SU-DHL-6 (cell line): ENCODE data around the gene SHROOM2.

Source experiments
- H2AFZ ChIP-seq: fragments of 200-600 bp; sonication (generic); 2 replicates; pipeline ENCODE4 v1.6.1; 2014; ENCODE audit warnings: low read depth, mild to moderate bottlenecking, moderate library complexity, mixed read lengths, antibody characterized with exemption, low read length; ENCODE audit not compliant: severe bottlenecking
- H3F3A ChIP-seq: fragments of 200-600 bp; shearing (Covaris generic); 2 replicates; pipeline ENCODE4 v1.6.0; 2016; ENCODE audit warnings: antibody characterized with exemption, mild to moderate bottlenecking; ENCODE audit not compliant: insufficient read depth
- H3K27ac ChIP-seq: fragments of 200-600 bp; sonication (generic); 2 replicates; pipeline ENCODE4 v1.5.1; 2016; ENCODE audit warnings: low read depth, mild to moderate bottlenecking, low read length, moderate library complexity, mixed read lengths
- H3K27me3 ChIP-seq: fragments of 200-600 bp; sonication (generic), shearing (Covaris generic); 2 replicates; pipeline ENCODE4 v1.6.0; 2014; ENCODE audit warnings: mild to moderate bottlenecking, low read length
- H3K36me3 ChIP-seq: fragments of 200-600 bp; sonication (generic); 2 replicates; pipeline ENCODE4 v1.6.1; 2014; ENCODE audit warnings: mild to moderate bottlenecking, low read length, mixed read lengths
- H3K4me2 ChIP-seq: fragments of 300-600, 200-600 bp; shearing (Covaris generic), sonication (generic); 2 replicates; pipeline ENCODE4 v1.6.0; 2014; ENCODE audit warnings: low read length, low read depth, mild to moderate bottlenecking; ENCODE audit not compliant: poor library complexity, severe bottlenecking
- H3K4me3 ChIP-seq: fragments of 200-600 bp; sonication (generic); 2 replicates; pipeline ENCODE4 v1.5.1; 2014; ENCODE audit warnings: antibody characterized with exemption, low read length, mild to moderate bottlenecking, mixed read lengths; ENCODE audit not compliant: insufficient read depth, poor library complexity, severe bottlenecking
- H3K79me2 ChIP-seq: fragments of 200-600 bp; sonication (generic); 2 replicates; pipeline ENCODE4 v1.6.1; 2014; ENCODE audit warnings: mild to moderate bottlenecking, low read length, moderate library complexity; ENCODE audit not compliant: insufficient read depth
- H3K9ac ChIP-seq: fragments of 200-600 bp; sonication (generic); 2 replicates; pipeline ENCODE4 v1.7.0; 2014; ENCODE audit warnings: mild to moderate bottlenecking, low read length
- H3K9me2 ChIP-seq: fragments of 200-600 bp; sonication (generic); replicated peaks from 2 replicates; pipeline ENCODE4 v1.6.1; 2014; ENCODE audit warnings: low read length; ENCODE audit not compliant: insufficient read depth
- H3K9me3 ChIP-seq: fragments of 200-600 bp; sonication (generic); 2 replicates; pipeline ENCODE4 v1.6.1; 2014; ENCODE audit warnings: low read length, mixed read lengths; ENCODE audit not compliant: insufficient read depth
- H4K20me1 ChIP-seq: fragments of 200-600 bp; sonication (generic); 2 replicates; pipeline ENCODE4 v1.6.1; 2014; ENCODE audit warnings: low read depth, mild to moderate bottlenecking, antibody characterized with exemption, low read length, moderate library complexity, mixed read lengths
- EZH2phosphoT487 ChIP-seq: fragments of 200-600 bp; sonication (generic), shearing (Covaris generic); conservative IDR thresholded peaks from 2 replicates; pipeline ENCODE4 v1.6.1; 2018; ENCODE audit warnings: mild to moderate bottlenecking, antibody characterized with exemption, low read length, moderate library complexity, mixed read lengths
- TF ChIP-seq, protein P1 (sequence below): fragments of 200-600 bp; sonication (generic); IDR thresholded peaks from one replicate; pipeline ENCODE4 v1.5.1; 2017; ENCODE audit warnings: antibody characterized with exemption, mild to moderate bottlenecking, low read length, moderate library complexity; ENCODE audit not compliant: insufficient read depth, poor library complexity, severe bottlenecking

The SHROOM2 gene

GRCh38 chrX:9864011-9864410 lies 77.8 kb downstream of the SHROOM2 start:
- no peaks in the 10 kb centered on the region for H3K27me3 ChIP-seq
- H3K27ac ChIP-seq, result no peak overlapping the region
- H3K4me3 ChIP-seq, result no peak overlapping the region
- no peaks in the 10 kb centered on the region for H3K9me3 ChIP-seq
- H4K20me1 ChIP-seq, result no peaks in the 10 kb centered on the region
- no peaks in the 10 kb centered on the region for H3K36me3 ChIP-seq
- H3K9me2 ChIP-seq, result no peaks in the 10 kb centered on the region
- no peak overlapping the region for H3K4me2 ChIP-seq
- H3F3A ChIP-seq, result no peaks in the 10 kb centered on the region
- H2AFZ ChIP-seq, result no peak overlapping the region
- H3K9ac ChIP-seq, result no peak overlapping the region
- no peaks in the 10 kb centered on the region for H3K79me2 ChIP-seq
- TF ChIP-seq, protein P1, sequence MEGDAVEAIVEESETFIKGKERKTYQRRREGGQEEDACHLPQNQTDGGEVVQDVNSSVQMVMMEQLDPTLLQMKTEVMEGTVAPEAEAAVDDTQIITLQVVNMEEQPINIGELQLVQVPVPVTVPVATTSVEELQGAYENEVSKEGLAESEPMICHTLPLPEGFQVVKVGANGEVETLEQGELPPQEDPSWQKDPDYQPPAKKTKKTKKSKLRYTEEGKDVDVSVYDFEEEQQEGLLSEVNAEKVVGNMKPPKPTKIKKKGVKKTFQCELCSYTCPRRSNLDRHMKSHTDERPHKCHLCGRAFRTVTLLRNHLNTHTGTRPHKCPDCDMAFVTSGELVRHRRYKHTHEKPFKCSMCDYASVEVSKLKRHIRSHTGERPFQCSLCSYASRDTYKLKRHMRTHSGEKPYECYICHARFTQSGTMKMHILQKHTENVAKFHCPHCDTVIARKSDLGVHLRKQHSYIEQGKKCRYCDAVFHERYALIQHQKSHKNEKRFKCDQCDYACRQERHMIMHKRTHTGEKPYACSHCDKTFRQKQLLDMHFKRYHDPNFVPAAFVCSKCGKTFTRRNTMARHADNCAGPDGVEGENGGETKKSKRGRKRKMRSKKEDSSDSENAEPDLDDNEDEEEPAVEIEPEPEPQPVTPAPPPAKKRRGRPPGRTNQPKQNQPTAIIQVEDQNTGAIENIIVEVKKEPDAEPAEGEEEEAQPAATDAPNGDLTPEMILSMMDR, result no peak
- no peak for TF ChIP-seq EZH2phosphoT487

GRCh38 chrX:9865804-9866472 lies 79.7 kb downstream of the SHROOM2 start:
- no peak overlapping the region for H3K9ac ChIP-seq
- no peak overlapping the region for H3K4me3 ChIP-seq
- H3K79me2 ChIP-seq, result no peaks in the 10 kb centered on the region
- H4K20me1 ChIP-seq, result no peaks in the 10 kb centered on the region
- H3K36me3 ChIP-seq, result no peaks in the 10 kb centered on the region
- no peak overlapping the region for H3K27ac ChIP-seq
- no peaks in the 10 kb centered on the region for H3K9me2 ChIP-seq
- H3F3A ChIP-seq, result no peaks in the 10 kb centered on the region
- H2AFZ ChIP-seq, result no peak overlapping the region
- TF ChIP-seq, protein P1, result no peak
- TF ChIP-seq EZH2phosphoT487, result no peak
- H3K9me3 ChIP-seq, result no peaks in the 10 kb centered on the region
- H3K27me3 ChIP-seq, result no peaks in the 10 kb centered on the region
- H3K4me2 ChIP-seq, result no peak overlapping the region

- Histone ChIP-seq H3K9ac (no peak overlapping the region), H3F3A (no peaks in the 10 kb centered on the region), H3K79me2 (no peaks in the 10 kb centered on the region), H4K20me1 (no peaks in the 10 kb centered on the region), H3K36me3 (no peaks in the 10 kb centered on the region), H3K27me3 (no peaks in the 10 kb centered on the region), H3K9me3 (no peaks in the 10 kb centered on the region), H3K4me3 (no peak overlapping the region), H3K27ac (no peak overlapping the region), H3K4me2 (no peak overlapping the region), H3K9me2 (no peaks in the 10 kb centered on the region), H2AFZ (no peak overlapping the region)
- TF ChIP-seq, protein P1, result no peak
- no peak for TF ChIP-seq EZH2phosphoT487
Observed at GRCh38 chrX:9866633-9867032, 80.4 kb downstream of the SHROOM2 start.
